ENCODE measurements around the gene HAPSTR1. TPM values are rescaled to one million over a fixed set of nuclear protein-coding genes. Genes with fewer than 3 reads are reported as not detected.

HAPSTR1 gene
- total and polyA plus RNA-seq, 2 of the 13 experiments (the other 11 are each of a cell fraction or from before 2014, with no cell fraction given) = 25.2 to 83.2 TPM

- TF ChIP-seq RBM39 (IDR thresholded peaks at IDR 0.05; ENCODE audit: low read depth, low read length, poor library complexity, severe bottlenecking) = peak; percentile 69
- 0 out of 2 replicates have a peak, but pooled peaks have one; percentile 44 for TF ChIP-seq PCBP1 (IDR thresholded peaks at IDR 0.05; ENCODE audit: borderline replicate concordance, low read depth, low read length)
- no peak for TF ChIP-seq JDP2 (CRISPR knock-in tag; IDR thresholded peaks at IDR 0.05; ENCODE audit: borderline replicate concordance)
- no peak for TF ChIP-seq ZNF772 (CRISPR knock-in tag; IDR thresholded peaks at IDR 0.05)
- no peak for TF ChIP-seq ZNF354B (CRISPR knock-in tag; IDR thresholded peaks at IDR 0.05)
- TF ChIP-seq ATF1 (CRISPR knock-in tag; IDR thresholded peaks at IDR 0.05) = no peak
- TF ChIP-seq ZNF572 (CRISPR knock-in tag; IDR thresholded peaks at IDR 0.05) = peak; percentile 90
- peak; percentile 99 for TF ChIP-seq CTCF (CRISPR knock-in tag; IDR thresholded peaks at IDR 0.05)
- TF ChIP-seq HMGA1 (CRISPR knock-in tag; conservative IDR thresholded peaks at IDR 0.05) = no peak
- no peak; the same call in 1 of the 2 replicates for TF ChIP-seq KDM5B (CRISPR knock-in tag; IDR thresholded peaks at IDR 0.05; ENCODE audit: borderline replicate concordance)
- TF ChIP-seq ZNF614 (CRISPR knock-in tag; IDR thresholded peaks at IDR 0.05; ENCODE audit: borderline replicate concordance) = peak; percentile 23; the same call in 1 of the 2 replicates
- TF ChIP-seq SKI (IDR thresholded peaks at IDR 0.05; ENCODE audit: partially characterized antibody) = no peak
- TF ChIP-seq TOPORS (CRISPR knock-in tag; IDR thresholded peaks at IDR 0.05) = 0 out of 2 replicates have a peak, but pooled peaks have one; percentile 48
- TF ChIP-seq BORCS8-MEF2B (CRISPR knock-in tag; IDR thresholded peaks at IDR 0.05) = peak; percentile 91
- TF ChIP-seq SALL1 (CRISPR knock-in tag; IDR thresholded peaks at IDR 0.05) = peak; percentile 59; the same call in 1 of the 2 replicates
- no peak for TF ChIP-seq MXD4 (CRISPR knock-in tag; IDR thresholded peaks at IDR 0.05)
- no peak for TF ChIP-seq CREB1 (IDR thresholded peaks at IDR 0.05)
- no peak for TF ChIP-seq CREB1 (CRISPR knock-in tag; IDR thresholded peaks at IDR 0.05)
- 0 out of 2 replicates have a peak, but pooled peaks have one; percentile 25 for TF ChIP-seq ZMAT3 (CRISPR knock-in tag; conservative IDR thresholded peaks at IDR 0.05)
- no peak for TF ChIP-seq EP300 (IDR thresholded peaks at IDR 0.05; ENCODE audit: low read depth in 2 of 2, low read length in 2 of 2)
- TF ChIP-seq EP300 (CRISPR knock-in tag; IDR thresholded peaks at IDR 0.05; ENCODE audit: borderline replicate concordance) = peak; percentile 40; the same call in 1 of the 2 replicates
- no peak for TF ChIP-seq PHB2 (IDR thresholded peaks at IDR 0.05; ENCODE audit: partially characterized antibody)
- no peak for TF ChIP-seq ZSCAN9 (CRISPR knock-in tag; IDR thresholded peaks at IDR 0.05; ENCODE audit: borderline replicate concordance)
- 0 out of 2 replicates have a peak, but pooled peaks have one; percentile 18 for TF ChIP-seq ZNF557 (CRISPR knock-in tag; IDR thresholded peaks at IDR 0.05)
- TF ChIP-seq ZBTB49 (CRISPR knock-in tag; IDR thresholded peaks at IDR 0.05; ENCODE audit: borderline replicate concordance) = no peak
- peak; percentile 55; the same call in 1 of the 2 replicates for TF ChIP-seq ZNF331 (CRISPR knock-in tag; IDR thresholded peaks at IDR 0.05)
- no peak for TF ChIP-seq PAF1 (CRISPR knock-in tag; IDR thresholded peaks at IDR 0.05)
- no peak for TF ChIP-seq ZNF205 (CRISPR knock-in tag; IDR thresholded peaks at IDR 0.05)
- 0 out of 2 replicates have a peak, but pooled peaks have one; percentile 64 for TF ChIP-seq ZNF782 (CRISPR knock-in tag; IDR thresholded peaks at IDR 0.05; ENCODE audit: borderline replicate concordance)
Measured at GRCh38 chr16:9138731-9139501, 47.5 kb downstream of the HAPSTR1 start (continued).
